Activated CD8-positive, alpha-beta T cell treated with anti-CD3 and anti-CD28 coated beads for 36 hours (primary cell): ENCODE measurements around the gene CHTOP. TPM values are rescaled to one million over a fixed set of nuclear protein-coding genes. Genes with fewer than 3 reads are reported as not detected.

ENCODE experiments used
- ATAC-seq: fragments of 200-7000 bp; cut with Tn5 transposase; one replicate; pipeline ENCODE4 v1.10.0; 2021; ENCODE audit warnings: mild to moderate bottlenecking, moderate library complexity
- CTCF ChIA-PET: fragments of 350-600 bp; sonication (Branson Sonifier 250); formaldehyde crosslinking; loops from one replicate; lab custom pipeline; 2021; ENCODE audit warnings: antibody characterized with exemption; lab: Charles Lee
- POLR2A ChIA-PET: fragments of 350-600 bp; sonication (Branson Sonifier 250); formaldehyde crosslinking; loops from one replicate; lab custom pipeline; 2021; ENCODE audit warnings: antibody characterized with exemption; lab: Charles Lee
- DNase-seq: peaks from one replicate; pipeline ENCODE4 v3.0.0-alpha.2; 2020
- H3K27ac Mint-ChIP-seq: one replicate; pipeline ENCODE4 v1.8.0; 2021; ENCODE audit warnings: mild to moderate bottlenecking, mixed read lengths
- H3K27me3 Mint-ChIP-seq: one replicate; pipeline ENCODE4 v1.8.0; 2021; ENCODE audit warnings: mixed read lengths
- H3K36me3 Mint-ChIP-seq: one replicate; pipeline ENCODE4 v1.8.0; 2021; ENCODE audit warnings: low read depth, mixed read lengths
- H3K4me1 Mint-ChIP-seq: one replicate; pipeline ENCODE4 v1.8.0; 2021; ENCODE audit warnings: low read depth, mixed read lengths
- H3K4me3 Mint-ChIP-seq: one replicate; pipeline ENCODE4 v1.8.0; 2021; ENCODE audit warnings: mild to moderate bottlenecking, moderate library complexity, mixed read lengths
- H3K9me3 Mint-ChIP-seq: one replicate; pipeline ENCODE4 v1.8.0; 2021; ENCODE audit warnings: mixed read lengths
- intact Hi-C: fragments of 100-400 bp; cut with micrococcal nuclease; formaldehyde crosslinking; loops from one replicate; pipeline ENCODE4 v1.10.0; 2022
- total RNA-seq, 2 experiments: library from RNA; stranded (reverse); gene quantifications; one replicate each; pipeline ENCODE4 v1.2.3, GENCODE V29; 2021
- TF ChIP-seq, protein P1 (sequence below): fragments of 200-600 bp; IDR thresholded peaks from one replicate; pipeline ENCODE4 v1.8.0; 2022; ENCODE audit warnings: antibody characterized with exemption, mild to moderate bottlenecking

CHTOP gene
- total RNA-seq, 2 experiments from 2014 or later = 76.8 to 83.2 TPM

DNA sequence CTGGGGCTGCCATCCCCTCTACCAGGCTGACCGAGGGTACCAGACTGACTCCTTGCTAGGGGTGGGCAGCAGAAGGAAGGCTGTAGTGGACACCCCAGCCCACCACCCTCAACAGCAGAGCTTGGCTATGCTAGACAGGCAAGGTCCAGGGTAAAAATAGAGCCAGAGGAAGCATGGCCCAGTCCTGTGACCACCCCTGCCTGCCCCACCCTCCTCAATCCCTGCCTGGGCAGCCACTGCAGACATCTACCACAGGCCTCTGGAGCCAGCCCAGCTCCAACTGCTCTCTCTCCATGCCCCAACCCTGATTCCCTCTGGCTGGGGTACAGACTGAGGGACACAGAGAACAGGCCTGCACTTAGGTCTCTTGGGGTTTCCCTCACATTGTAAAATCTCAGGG is 3.9 kb upstream of the CHTOP start:
- Mint-ChIP-seq H3K4me1 (peaks cover 25% of the 10 kb centered on the region), H3K4me3 (no peak overlapping the region), H3K36me3 (peaks cover 10% of the 10 kb centered on the region), H3K27me3 (peaks cover 9% of the 10 kb centered on the region), H3K27ac (no peak overlapping the region), H3K9me3 (peaks cover 4% of the 10 kb centered on the region)
- TF ChIP-seq, protein P1, sequence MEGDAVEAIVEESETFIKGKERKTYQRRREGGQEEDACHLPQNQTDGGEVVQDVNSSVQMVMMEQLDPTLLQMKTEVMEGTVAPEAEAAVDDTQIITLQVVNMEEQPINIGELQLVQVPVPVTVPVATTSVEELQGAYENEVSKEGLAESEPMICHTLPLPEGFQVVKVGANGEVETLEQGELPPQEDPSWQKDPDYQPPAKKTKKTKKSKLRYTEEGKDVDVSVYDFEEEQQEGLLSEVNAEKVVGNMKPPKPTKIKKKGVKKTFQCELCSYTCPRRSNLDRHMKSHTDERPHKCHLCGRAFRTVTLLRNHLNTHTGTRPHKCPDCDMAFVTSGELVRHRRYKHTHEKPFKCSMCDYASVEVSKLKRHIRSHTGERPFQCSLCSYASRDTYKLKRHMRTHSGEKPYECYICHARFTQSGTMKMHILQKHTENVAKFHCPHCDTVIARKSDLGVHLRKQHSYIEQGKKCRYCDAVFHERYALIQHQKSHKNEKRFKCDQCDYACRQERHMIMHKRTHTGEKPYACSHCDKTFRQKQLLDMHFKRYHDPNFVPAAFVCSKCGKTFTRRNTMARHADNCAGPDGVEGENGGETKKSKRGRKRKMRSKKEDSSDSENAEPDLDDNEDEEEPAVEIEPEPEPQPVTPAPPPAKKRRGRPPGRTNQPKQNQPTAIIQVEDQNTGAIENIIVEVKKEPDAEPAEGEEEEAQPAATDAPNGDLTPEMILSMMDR = no peak
- DNase-seq (no peak), ATAC-seq (no peak)
- ChIA-PET CTCF (interaction anchor here (0.7 to 6.4 kb wide), 5 partner anchors 13 to 119 kb away, joined by 4 to 60 read pairs (median 7); partner anchors contain the start of gene S100A14), POLR2A (interaction anchor here (0.9 to 1.1 kb wide), 2 partner anchors 68 to 84 kb away, joined by 3 read pairs; partner anchors contain the start of gene S100A4)
- intact Hi-C loops = no loop called here

DNA sequence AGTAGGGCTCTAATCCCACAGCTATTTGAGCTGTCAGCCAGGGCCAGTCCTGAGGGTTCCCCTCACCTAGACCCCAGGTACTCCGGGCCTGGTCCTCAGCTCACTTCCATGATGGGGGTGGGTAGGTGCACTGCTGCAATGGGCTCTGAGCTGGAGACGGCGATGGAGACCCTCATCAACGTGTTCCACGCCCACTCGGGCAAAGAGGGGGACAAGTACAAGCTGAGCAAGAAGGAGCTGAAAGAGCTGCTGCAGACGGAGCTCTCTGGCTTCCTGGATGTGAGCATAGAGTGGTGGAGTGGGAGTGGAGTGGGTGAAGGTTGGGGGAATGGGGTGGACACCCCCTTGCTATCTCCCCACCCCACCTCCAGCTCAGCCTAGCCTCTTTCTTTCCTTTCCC is 3.5 kb upstream of the CHTOP start:
- Mint-ChIP-seq H3K4me3 (no peak overlapping the region), H3K27me3 (peaks cover 9% of the 10 kb centered on the region), H3K9me3 (peaks cover 4% of the 10 kb centered on the region), H3K4me1 (peaks cover 27% of the 10 kb centered on the region), H3K27ac (no peak overlapping the region), H3K36me3 (peaks cover 14% of the 10 kb centered on the region)
- TF ChIP-seq, protein P1 = no peak
- intact Hi-C loops = no loop called here
- no peak for DNase-seq
- no peak for ATAC-seq
- ChIA-PET POLR2A (interaction anchor here (0.9 to 1.1 kb wide), 2 partner anchors 68 to 85 kb away, joined by 3 read pairs; partner anchors contain the start of gene S100A4), CTCF (interaction anchor here (0.7 to 6.4 kb wide), 5 partner anchors 13 to 120 kb away, joined by 4 to 60 read pairs (median 7); partner anchors contain the start of gene S100A14)

DNA sequence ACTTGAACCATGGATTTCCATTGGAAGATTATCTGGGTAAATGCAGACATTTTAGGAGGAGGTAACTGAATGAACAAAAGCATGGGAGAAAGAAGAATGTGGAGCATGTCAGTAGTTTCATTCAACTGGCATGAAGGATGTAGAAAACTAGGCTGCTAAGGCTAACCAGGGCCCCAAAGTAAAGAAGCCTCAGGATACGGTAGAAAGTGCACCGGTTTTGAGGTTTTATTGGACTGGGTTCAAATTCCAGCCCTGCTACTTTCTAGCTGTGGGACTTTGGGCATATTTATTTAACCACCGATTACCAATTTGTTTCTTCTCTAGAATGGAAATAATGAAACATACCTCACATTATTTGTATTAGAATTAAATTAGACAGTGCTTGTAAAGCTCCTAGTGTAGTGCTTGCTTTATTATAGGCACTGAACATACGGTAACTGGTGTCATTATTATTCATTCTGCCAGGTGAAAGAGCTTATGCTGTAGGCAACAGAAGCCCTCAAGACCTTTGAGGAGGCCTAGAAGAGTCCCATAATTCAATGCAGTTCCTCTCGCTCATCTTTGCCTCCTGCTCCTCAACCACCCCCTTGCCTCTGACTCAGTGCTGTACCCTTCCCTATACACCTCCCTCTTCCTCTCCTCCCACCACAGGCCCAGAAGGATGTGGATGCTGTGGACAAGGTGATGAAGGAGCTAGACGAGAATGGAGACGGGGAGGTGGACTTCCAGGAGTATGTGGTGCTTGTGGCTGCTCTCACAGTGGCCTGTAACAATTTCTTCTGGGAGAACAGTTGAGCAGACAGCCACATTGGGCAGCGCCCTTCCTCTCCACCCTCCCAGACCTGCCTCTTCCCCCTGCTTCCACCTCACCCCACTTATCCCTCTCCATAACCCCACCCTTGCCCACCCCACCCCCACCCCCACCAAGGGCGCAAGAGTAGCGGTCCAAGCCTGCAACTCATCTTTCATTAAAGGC is 2.5 kb upstream of the CHTOP start:
- no peak overlapping the region for H3K4me3 Mint-ChIP-seq
- no peak for ATAC-seq

DNA sequence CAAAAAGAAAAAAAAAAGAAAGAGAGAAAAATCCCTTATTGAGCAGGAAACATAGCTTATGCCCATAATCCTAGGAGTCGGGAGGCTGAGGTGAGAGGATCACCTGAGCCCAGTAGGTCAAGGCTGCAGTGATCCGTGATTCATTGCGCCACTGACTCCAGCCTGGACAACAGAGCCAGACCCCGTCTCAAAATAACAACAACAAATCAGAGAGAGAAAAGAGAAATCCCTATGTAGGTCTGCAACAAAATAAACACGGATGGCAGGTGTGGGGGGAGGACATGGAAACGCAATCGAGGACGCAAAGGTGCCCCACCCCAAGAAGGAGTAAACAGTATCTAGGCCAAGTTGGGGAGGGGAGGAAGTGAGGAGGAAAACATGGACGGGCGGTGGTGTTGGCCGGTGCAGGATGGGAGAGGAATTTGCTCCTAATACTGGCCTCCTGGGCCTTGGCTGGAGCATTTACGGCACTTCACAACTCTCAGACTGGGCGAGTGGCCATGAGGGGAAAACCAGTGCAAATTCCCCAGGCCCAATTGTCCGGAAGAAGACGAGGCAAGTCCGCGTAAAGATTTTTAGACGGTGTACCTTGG is 609 bp upstream of the CHTOP start:
- Mint-ChIP-seq H3K36me3 (peaks cover 37% of the 10 kb centered on the region), H3K27me3 (no peaks in the 10 kb centered on the region), H3K4me3 (peak overlapping the region; percentile 100), H3K9me3 (peaks cover 4% of the 10 kb centered on the region), H3K4me1 (peaks cover 41% of the 10 kb centered on the region), H3K27ac (peak overlapping the region; percentile 99)
- no peak for ATAC-seq
- ChIA-PET CTCF (interaction anchor here (1.0 to 3.1 kb wide), 14 partner anchors 11 to 353 kb away, joined by 3 to 19 read pairs (median 6); partner anchors contain the start of genes NPR1, RAB13, S100A14 and S100A6), POLR2A (interaction anchor here (0.9 to 4.5 kb wide), 17 partner anchors 10 to 140 kb away, joined by 3 to 64 read pairs (median 5); partner anchors contain the start of genes ILF2, S100A4, S100A6 and SNAPIN)
- intact Hi-C loops = no loop called here
- TF ChIP-seq, protein P1 = no peak
- DNase-seq = no peak

More for the DNA sequence above, 2.5 kb upstream of the CHTOP start:
- Mint-ChIP-seq H3K4me1 (peaks cover 30% of the 10 kb centered on the region), H3K27ac (peak overlapping the region; percentile 63), H3K9me3 (peaks cover 4% of the 10 kb centered on the region), H3K36me3 (peaks cover 21% of the 10 kb centered on the region), H3K27me3 (peaks cover 6% of the 10 kb centered on the region)
- intact Hi-C loops = no loop called here
- TF ChIP-seq, protein P1 = no peak
- ChIA-PET POLR2A (no interaction called here), CTCF (interaction anchor here (2.7 to 6.4 kb wide), 2 partner anchors 14 to 98 kb away, joined by 15 to 60 read pairs; partner anchors contain the start of gene S100A14)
- DNase-seq = no peak
